T1000 (cell line): ENCODE measurements around the gene TAT.
"Not testable (repeated sequence)": the region's sequence is repeated elsewhere in the genome, so short reads cannot be mapped to it uniquely, and the experiment has no call there.

Experiments used
- DNase-seq: peaks from one replicate; lab custom pipeline; 2025; ENCODE audit warnings: mixed read lengths; lab: John Stamatoyannopoulos, UW

The TAT gene

DNA sequence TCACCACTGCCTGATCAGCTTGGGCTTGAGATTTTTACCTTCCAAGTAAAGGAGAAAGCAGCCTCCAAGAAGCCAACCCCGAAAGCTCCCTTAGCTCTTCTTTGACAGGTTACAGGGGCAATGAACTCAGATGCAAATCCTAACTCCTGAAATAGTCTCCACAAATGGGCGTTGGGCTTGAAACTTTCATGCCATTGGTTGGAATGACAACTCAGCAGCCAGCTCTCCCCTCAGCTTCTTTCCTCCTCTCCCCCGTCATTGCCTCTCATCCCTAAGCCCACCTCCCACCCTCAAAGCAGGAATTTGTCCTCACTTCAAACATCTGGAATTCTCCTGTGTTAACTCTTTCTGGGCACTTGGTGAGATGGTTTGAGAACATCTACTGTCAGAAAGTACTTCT is at the start of gene TAT:
Gene TAT (minus strand): TSS at position 122 of the 400 bp plus-strand sequence. CDS start 677 bp downstream, outside the sequence.
- DNase-seq: no peak

DNA sequence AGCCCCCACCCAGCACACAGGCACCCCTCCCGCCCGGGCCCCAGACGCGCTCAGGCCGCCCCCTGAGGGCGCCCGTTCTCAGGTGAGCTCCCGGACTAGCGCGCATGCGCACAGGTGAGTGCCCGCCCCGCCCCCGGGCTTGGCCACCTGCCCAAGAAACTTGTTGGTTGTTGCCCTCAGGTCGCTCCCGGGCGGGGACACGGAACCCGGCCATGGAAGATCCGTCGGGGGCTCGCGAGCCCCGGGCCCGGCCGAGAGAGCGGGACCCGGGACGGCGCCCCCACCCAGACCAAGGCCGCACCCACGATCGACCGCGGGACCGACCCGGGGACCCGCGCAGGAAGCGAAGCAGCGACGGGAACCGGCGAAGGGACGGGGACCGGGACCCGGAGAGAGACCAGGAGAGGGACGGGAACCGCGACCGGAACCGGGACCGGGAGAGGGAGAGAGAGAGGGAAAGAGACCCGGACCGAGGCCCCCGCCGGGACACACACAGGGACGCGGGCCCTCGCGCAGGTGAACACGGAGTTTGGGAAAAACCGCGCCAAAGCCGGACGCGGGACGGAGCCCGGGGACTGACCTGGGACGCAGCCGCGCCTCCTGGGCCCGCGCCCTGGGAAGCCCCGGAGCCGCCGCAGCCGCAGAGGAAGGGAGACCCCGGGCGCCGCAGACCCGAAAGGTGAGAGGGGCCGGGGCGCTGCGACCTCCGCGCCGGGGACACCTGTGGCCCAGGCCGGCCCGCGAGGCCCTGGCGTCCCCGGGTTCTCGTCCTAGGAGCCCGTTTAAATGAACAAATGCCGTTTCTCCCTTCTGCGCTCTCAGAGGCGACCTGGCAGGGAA is 49.3 kb upstream of the TAT start, which contains the start of gene MARVELD3:
Gene MARVELD3 (plus strand): TSS at position 167 of the 840 bp plus-strand sequence. CDS start 46 bp downstream, at position 213.
- DNase-seq: no peak

DNA sequence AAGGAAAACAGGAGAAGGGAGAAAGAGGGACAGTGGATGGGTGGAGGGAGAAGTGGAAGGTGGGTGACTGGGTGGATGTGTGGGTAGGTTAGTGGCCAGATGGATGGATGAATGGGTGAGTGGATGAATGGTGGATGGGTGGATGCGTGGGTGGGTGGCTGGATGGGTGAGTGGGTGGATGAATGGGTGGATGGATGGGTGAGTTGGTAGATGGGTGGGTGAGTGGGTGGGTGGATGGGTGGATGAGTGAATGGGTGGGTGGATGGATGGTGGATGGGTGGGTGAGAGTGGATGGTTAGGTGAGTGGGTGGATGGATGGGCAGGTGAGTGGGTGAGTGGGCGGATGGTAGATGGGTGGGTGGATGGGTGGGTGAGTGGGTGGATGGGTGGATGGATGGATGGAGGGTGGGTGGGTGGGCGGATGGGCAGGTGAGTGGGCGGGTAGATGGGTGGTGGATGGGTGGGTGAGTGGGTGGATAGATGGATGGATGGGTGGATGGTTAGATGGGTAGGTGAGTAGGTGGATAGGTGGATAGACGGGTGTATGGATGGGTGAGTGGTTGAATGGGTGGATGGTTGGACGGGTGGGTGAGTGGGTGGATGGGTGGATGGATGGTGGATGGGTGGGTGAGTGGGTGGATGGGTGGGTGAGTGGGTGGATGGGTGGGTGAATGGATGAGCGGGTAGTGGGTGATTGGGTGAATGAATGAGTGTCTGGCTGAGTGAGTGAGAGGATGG is 48.4 kb upstream of the TAT start:
- DNase-seq: no peak

DNA sequence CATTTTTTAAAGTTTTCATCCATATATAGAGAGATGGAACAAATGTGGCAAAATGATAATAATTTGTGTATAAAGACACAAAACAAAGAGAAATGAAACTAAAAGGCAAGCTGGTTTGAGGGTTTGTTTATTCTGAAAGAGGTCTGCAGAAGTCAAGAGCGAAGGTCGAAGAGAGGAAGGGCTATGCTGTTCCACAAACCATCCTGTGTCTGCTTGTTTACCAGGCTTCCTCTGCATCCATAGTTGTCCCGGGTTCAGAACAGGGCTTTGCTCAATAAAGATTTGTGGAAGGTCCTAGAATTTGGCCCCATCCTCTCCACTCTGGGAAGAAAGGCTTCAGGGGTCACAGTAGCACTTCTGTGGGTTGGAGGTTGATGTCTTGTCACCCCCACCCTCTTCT is 46.7 kb upstream of the TAT start:
- DNase-seq: no peak

DNA sequence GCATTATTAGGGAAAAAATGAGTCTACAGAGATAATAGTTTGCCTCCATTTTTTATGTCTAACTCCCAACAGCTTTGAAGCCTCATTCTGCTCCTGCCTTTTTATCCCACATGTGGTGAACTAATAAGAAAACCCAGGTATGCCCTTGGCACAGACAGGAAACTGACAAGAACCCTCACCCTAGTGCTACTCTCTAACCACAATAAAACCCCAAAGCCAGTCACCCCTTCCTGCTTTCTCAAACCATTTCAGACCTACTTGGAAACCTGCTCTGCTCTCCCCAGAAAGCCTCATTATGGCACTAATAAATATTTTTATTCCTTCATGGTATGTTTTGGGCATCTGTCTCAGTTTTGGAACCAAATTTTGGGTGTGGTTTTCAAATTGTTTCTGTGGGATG is 45.2 kb upstream of the TAT start:
- no peak for DNase-seq

DNA sequence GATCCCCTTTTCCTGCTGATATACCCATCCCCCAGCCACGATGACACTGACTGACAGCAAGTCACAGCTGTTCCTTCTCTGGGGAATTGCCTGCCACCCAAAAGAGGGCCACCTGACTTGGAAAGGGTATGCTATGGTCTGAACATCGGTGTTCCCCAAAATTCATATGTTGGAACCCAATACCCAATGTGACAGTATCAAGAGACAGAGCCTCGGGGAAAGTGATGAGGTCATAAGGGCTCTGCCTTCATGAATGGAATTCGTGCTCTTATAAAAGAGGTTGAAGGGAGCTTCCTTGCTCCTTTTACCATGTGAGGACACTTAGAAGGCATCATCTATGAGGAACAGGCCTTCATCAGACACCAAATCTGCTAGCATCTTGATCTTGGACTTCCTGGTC is 41.5 kb upstream of the TAT start:
- no peak for DNase-seq

DNA sequence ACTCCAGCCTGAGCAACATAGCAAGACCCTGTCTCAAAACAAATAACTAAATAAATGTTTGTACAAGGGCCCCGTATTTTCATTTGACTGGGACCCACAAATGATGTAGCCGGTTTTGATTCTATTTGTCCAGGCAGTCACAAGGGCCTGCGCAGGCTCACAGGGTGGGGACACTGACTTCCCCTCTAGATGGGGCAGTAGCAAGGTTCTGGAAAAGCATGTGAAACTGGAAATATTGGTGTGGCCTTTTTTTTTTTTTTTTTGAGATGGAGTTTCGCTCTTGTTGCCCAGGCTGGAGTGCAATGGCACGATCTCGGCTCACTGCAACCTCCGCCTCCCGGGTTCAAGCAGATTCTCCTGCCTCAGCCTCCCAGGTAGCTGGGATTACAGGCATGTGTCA is 38.1 kb upstream of the TAT start:
- DNase-seq: not testable (repeated sequence)

DNA sequence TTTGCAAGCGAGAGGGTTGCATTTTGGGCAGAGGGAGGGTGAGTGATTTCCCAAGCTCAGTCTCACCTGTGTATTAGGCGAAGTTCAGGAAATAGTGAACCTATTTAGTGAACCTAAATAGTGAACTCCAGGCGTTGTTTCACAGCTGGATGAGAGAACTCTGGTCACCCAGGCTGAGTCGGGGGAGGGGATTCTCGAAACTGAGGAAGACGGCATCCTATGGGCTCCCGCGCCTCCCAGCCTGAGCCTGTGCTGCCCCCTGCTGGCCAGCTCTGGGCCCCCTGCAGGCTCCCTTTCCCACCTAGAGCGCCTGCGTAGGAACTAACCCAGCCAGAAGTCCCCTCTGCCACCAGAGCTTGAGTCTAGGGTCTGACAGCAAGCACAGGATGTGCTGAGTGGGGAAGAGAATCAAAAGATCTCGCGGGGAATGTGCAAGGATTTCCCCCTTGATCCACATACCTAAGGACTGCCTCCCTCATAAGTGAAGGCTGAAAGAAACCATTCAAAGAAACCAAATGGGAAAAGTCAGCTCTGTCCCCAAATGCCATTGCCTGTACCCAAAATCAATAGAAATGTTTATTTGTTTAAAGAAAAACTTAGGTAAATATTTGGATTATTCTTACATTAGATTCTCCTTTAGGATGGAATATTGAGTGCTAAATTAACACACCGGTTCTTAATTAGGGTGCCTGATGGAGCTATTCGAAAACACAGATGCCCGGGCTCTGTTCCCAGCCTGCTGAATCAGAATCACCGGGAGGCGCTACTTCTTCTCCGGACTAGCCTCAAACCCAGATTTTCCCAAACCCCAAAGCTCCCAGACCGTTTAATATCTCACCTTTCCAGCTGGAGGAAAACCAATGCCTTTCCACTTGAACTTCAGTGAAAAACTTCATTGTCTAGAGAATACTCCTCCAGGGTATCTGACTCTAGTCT is 34.3 kb upstream of the TAT start:
- DNase-seq: no peak

DNA sequence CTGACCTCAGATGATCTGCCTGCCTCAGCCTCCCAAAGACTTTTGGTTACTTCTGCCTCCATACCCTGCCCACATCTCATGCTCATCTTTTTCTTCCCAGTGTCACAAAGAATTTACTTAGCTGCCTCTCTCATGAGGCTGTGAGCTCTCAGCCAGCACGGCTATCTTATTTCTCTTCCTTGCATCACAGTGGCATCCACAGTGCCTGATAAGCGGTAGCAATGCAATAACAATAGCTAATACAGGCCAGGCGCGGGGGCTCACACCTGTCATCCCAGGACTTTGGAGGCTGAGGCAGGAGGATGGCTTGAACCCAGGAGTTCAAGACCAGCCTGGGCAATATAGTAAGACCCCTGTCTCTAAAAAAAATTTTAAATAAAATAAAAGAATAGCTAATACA is 33.6 kb upstream of the TAT start:
- DNase-seq: no peak

DNA sequence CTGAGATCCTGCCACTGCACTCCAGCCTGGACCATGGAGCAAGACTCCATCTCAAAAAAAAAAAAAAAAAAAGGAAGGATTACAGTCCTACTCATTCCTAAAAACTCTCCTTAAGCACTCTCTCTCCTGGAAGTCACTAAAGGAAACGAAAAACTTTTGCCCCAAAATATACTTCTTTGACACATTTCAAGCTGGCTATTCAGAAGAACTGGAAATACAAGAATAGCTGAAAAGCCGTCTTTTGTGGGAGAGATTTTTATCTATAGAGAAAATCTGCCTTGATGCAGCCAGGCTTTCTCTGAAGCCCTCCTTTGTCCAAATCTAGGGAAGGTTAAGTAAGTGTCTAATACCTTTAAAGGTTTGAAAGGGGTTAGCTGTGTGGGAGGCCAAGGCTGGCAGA is 32.2 kb upstream of the TAT start:
- DNase-seq: no peak

DNA sequence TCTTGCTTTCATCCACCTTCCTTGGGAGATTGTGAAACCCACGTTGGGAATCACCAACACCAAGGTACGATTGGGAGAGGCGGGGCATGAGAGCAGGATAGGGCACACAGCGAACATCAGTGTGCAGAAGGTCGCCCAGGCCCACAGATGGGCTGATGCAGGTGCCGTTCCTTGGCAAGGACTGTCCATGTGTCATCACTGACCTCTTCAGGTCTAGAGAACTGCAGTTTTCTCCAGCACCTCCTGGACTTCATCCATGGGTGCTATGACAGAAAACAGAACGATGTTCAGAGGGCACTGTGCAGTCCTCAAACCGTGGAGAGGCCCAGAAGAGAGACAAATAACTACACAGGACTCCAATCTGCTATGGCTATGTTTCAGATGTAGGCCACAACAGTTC is 23.9 kb upstream of the TAT start:
- no peak for DNase-seq

DNA sequence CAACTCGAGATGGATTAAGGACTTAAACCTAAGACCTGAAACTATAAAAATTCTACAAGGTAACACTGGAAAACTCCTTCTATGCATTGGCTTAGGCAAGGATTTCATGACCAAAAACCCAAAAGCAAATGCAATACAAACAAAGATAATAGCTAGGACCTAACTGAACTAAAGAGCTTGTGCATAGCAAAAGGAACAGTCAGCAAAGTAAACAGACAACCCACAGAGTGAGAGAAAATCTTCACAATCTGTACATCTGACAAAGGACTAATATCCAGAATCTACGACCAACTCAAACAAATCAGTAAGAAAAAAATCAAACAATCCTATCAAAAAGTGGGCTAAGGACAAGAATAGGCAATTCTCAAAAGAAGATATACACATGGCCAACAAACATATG is 21.5 kb upstream of the TAT start:
- DNase-seq: not testable (repeated sequence)

DNA sequence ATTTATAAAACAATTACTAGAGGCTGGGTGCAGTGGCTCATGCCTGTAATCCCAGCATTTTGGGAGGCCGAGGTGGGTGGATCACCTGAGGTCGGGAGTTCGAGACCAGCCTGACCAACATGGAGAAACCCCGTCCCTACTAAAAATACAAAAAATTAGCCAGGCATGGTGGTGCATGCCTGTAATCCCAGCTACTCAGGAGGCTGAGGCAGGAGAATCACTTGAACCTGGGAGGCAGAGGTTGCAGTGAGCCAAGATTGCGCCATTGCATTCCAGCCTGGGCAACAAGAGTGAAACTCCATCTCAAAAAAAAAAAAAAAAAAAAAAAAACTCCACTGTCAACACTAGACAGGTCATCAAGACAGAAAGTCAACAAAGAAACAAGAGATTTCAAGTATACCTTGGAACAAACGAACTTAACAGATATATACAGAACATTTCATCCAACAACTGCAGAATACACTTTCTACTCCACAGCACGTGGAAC is 18.5 kb upstream of the TAT start:
- not testable (repeated sequence) for DNase-seq

DNA sequence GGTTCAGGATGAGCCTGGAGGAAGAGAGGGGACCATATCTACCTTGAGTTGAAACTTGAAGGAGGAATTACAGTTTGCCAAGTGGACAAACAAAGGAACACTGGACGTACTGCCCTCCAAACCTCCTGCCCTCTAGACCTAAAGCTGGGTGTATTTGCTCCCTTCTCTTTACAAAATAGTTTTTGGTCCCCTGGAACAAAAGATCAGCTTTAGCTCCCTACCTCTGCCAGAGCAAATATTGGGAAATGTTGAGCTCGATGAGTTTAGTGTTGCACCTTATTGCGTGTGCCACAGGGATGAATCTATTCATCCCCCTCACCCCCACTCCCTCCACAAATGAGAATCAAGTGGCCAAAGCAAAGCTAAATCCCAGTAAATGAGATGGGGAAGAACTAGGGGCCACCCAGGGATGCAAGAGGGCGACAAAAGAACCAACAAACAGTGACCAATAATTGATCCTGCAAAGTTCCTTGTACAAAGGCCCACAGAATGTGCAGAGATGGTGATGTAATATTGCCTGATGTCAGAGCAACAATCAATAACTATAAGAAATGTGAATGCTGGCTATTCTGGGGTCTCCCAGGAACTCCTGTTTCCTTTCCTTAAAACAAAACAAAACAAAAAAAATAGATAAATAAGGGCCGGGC is 17.2 kb upstream of the TAT start:
- DNase-seq: no peak

DNA sequence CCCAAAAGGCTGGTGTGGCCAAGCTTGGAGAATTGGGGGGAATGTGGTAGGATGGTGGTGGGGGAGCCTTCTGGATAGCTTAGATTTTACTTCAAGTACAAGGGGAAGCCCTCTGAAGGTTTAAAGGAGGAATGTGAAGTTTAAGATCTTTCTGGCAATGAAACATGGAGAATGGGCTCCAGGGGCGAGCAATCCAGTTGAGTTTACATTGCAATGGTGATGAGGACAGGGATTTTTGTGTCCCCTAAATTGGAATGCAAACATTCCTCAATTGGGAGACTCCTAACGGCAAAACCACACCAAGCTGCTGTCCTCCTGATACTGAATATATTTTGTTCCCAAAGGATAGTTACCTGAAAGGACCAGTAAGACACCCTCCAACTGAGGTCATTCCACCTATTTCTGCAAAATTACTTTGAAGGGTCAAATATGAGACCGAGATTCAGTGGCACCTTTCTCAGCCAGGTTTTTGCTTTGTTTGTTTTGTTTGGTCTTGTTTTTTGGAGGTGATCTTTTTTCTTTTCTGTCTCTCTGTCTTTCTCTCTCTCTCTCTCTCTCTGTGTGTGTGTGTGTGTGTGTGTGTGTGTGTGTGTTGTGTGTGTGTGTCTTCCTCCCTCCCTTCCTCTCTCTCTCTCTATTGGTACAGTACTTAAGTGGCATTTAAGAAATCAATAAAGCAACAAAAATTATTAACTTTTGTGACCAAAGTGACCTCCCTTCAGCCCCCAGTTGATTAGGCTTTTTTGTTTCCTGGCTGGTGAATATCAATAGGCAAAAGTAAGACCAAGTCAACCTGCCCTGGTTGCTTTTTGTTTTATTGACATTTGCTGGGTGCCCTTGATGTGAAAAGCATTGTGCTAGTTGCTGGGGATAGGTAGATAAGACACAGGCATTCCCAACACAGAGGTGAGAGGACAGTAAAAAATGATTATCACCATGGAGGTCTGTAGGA is 16.4 kb upstream of the TAT start:
- DNase-seq: no peak

DNA sequence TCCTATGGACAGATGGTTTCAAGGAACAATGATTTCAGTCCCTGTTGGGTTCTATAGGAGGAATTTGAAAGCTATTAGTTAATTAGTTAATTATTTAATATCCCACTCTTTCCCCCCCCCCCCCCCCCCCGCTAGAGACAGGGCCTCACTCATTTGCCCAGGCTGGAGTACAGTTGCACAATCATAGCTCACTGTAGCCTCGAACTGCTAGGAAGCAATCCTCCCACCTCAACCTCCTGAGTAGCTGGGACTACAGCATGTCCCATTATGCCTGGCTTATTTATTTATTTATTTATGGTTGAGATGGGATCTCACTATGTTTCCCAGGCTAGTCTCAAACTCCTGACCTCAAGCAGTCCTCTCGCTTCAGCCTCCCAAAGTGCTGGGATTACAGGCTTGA is 15.0 kb upstream of the TAT start:
- DNase-seq: no peak

DNA sequence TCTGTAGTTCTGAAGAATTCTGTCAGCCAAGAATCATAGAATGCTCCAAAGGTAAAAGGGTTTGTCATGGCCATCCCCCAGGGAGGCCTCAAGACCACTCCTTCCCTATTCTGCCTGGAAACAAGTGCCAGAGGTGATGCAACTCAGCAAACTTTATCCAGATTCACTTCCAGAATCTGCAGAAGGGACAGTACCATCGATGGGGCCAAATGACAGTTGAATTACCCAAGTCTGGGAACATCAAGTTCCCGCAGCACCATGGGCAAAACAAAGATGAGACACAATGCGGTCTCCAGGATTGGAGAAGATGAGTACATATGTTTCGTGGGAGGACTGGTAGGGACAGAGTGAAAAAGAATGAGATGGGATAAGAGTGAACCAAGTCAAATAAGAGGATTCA is 13.7 kb upstream of the TAT start:
- no peak for DNase-seq

DNA sequence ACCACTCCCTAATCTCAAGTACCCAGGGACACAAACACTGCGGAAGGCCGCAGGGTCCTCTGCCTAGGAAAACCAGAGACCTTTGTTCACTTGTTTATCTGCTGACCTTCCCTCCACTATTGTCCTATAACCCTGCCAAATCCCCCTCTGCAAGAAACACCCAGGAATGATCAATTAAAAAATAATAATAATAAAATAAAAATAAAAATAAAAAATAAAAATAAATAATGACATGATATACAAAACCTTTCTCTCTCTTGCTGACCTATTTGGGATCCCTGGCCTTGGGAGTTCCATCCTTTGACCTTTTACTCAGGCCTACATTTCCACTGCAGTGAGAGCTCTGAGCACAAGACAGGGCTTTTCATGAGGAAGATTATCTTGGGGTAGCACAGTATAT is 13.2 kb upstream of the TAT start:
- not testable (repeated sequence) for DNase-seq

DNA sequence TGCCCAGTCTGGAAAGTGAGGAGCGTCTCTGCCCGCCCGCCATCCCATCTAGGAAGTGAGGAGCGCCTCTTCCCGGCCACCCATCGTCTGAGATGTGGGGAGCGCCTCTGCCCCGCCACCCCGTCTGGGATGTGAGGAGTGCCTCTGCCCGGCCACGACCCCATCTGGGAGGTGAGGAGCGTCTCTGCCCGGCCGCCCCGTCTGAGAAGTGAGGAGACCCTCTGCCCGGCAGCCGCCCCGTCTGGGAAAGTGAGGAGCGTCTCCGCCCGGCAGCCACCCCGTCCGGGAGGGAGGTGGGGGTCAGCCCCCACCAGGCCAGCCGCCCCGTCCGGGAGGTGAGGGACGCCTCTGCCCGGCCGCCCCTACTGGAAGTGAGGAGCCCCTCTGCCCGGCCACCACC is 12.4 kb upstream of the TAT start:
- not testable (repeated sequence) for DNase-seq

DNA sequence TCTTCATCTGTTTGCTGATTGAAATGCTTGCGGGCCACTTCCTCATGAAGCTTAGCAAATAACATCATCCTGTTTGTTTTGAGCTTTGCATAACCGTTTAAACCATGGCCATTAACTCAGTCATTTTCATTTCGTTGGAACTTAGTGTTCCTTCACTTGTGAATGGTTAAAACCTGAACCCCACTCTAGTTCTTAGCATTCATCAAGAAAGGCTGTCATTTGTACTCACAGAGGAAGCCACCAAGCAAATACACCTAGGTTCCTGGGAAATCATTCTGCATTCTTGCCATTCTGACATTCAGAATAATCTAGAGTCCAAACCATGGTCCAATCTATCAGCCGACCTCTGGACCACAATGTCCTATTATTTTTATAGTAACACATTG is 8.4 kb upstream of the TAT start:
- no peak for DNase-seq
